BE2C (cell line): ENCODE results near the gene SCN1B.
A peak's percentile ranks its signal among the peaks of the same experiment; 100 is the strongest.

ENCODE experiments used
- DNase-seq: peaks from one replicate; pipeline ENCODE4 v3.0.0-alpha.2; 2020
- H3K27me3 ChIP-seq: fragments of 250-450 bp; sonication (Bioruptor Pico); 2 replicates; pipeline ENCODE4 v1.5.1; 2020; ENCODE audit warnings: mild to moderate bottlenecking
- H3K36me3 ChIP-seq: fragments of 250-450 bp; sonication (Bioruptor Pico); 2 replicates; pipeline ENCODE4 v1.5.1; 2020; ENCODE audit warnings: mild to moderate bottlenecking
- H3K4me1 ChIP-seq: fragments of 250-450 bp; sonication (Bioruptor Pico); 2 replicates; pipeline ENCODE4 v1.5.1; 2020
- H3K4me3 ChIP-seq: 2 replicates; pipeline ENCODE4 v1.5.1; 2011; ENCODE audit warnings: low read depth, low read length
- H3K9me3 ChIP-seq: fragments of 250-450 bp; sonication (Bioruptor Pico); 2 replicates; pipeline ENCODE4 v1.5.1; 2020
- CTCF ChIP-seq: IDR thresholded peaks from 2 replicates; pipeline ENCODE4 v1.5.1; 2012; ENCODE audit warnings: mild to moderate bottlenecking, low read depth, low read length

SCN1B gene

GRCh38 chr19:35063940-35064818 is 33.9 kb downstream of the SCN1B start:
- no peak for TF ChIP-seq CTCF
- no peaks in the 10 kb centered on the region for H3K4me1 ChIP-seq
- no peaks in the 10 kb centered on the region for H3K9me3 ChIP-seq
- no peak overlapping the region for H3K4me3 ChIP-seq
- no peaks in the 10 kb centered on the region; the same call in 1 of the 2 replicates for H3K27me3 ChIP-seq
- DNase-seq, result no peak
- H3K36me3 ChIP-seq, result no peaks in the 10 kb centered on the region

GRCh38 chr19:35065574-35065973 is 35.3 kb downstream of the SCN1B start:
- no peak for TF ChIP-seq CTCF
- Histone ChIP-seq H3K27me3 (no peaks in the 10 kb centered on the region), H3K4me3 (no peak overlapping the region), H3K36me3 (no peaks in the 10 kb centered on the region), H3K9me3 (no peaks in the 10 kb centered on the region; the same call in none of the 2 replicates), H3K4me1 (no peaks in the 10 kb centered on the region)
- DNase-seq, result no peak

GRCh38 chr19:35066121-35066520 is 35.9 kb downstream of the SCN1B start:
- no peaks in the 10 kb centered on the region for H3K4me1 ChIP-seq
- TF ChIP-seq CTCF, result no peak
- H3K9me3 ChIP-seq, result no peaks in the 10 kb centered on the region; the same call in none of the 2 replicates
- DNase-seq, result no peak
- H3K36me3 ChIP-seq, result no peaks in the 10 kb centered on the region
- H3K27me3 ChIP-seq, result no peaks in the 10 kb centered on the region
- no peak overlapping the region for H3K4me3 ChIP-seq

- H3K4me3 ChIP-seq, result no peak overlapping the region
Measured at GRCh38 chr19:35066691-35067563, 36.7 kb downstream of the SCN1B start.

GRCh38 chr19:35068941-35069634 is 38.8 kb downstream of the SCN1B start:
- no peak overlapping the region for H3K4me3 ChIP-seq
- TF ChIP-seq CTCF, result no peak
- H3K36me3 ChIP-seq, result no peaks in the 10 kb centered on the region
- DNase-seq, result no peak
- no peaks in the 10 kb centered on the region for H3K4me1 ChIP-seq
- no peaks in the 10 kb centered on the region for H3K27me3 ChIP-seq
- H3K9me3 ChIP-seq, result no peaks in the 10 kb centered on the region; the same call in none of the 2 replicates

More at GRCh38 chr19:35066691-35067563, 36.7 kb downstream of the SCN1B start:
- no peaks in the 10 kb centered on the region for H3K4me1 ChIP-seq
- H3K27me3 ChIP-seq, result no peaks in the 10 kb centered on the region
- H3K36me3 ChIP-seq, result no peaks in the 10 kb centered on the region
- peak; percentile 90 for DNase-seq
- H3K9me3 ChIP-seq, result no peaks in the 10 kb centered on the region; the same call in none of the 2 replicates
- TF ChIP-seq CTCF, result peak; percentile 89
